HepG2 (cell line): ENCODE measurements around the gene IFNA6. TPM values are rescaled to one million over a fixed set of nuclear protein-coding genes. Genes with fewer than 3 reads are reported as not detected.

Experiments
- BCL3 ChIP-seq: sonication (generic); formaldehyde crosslinking; IDR thresholded peaks from 2 replicates; pipeline ENCODE4 v1.5.1; 2020; ENCODE audit warnings: mild to moderate bottlenecking, missing genetic modification reagents, moderate library complexity
- KLF16 ChIP-seq, 2 experiments: sonication (generic) in 1 of 2; formaldehyde crosslinking in 1 of 2; IDR thresholded peaks; 2 replicates each; pipeline versions ENCODE4 v1.6.1 to v1.8.0; 2016 to 2023; ENCODE audit warnings: missing genetic modification reagents in 2 of 2, missing compliant biosample characterization in 1 of 2
- KLF9 ChIP-seq: IDR thresholded peaks from 2 replicates; pipeline ENCODE4 v1.6.1; 2016; ENCODE audit warnings: low read depth
- MYC ChIP-seq: sonication (generic); formaldehyde crosslinking; IDR thresholded peaks from 2 replicates; pipeline ENCODE4 v1.9.0; 2021; ENCODE audit warnings: missing genetic modification reagents, borderline replicate concordance
- RBM22 ChIP-seq: fragments of 200-400 bp; formaldehyde crosslinking; optimal IDR thresholded peaks from 2 replicates; pipeline ENCODE3; 2017; ENCODE audit warnings: mild to moderate bottlenecking, low read length, moderate library complexity
- SAFB2 ChIP-seq: sonication (generic); formaldehyde crosslinking; IDR thresholded peaks from 2 replicates; pipeline ENCODE4 v1.5.1; 2020; ENCODE audit warnings: missing genetic modification reagents, low read depth, mild to moderate bottlenecking, borderline replicate concordance
- SSRP1 ChIP-seq: IDR thresholded peaks from 2 replicates; pipeline ENCODE4 v1.6.1; 2016; ENCODE audit warnings: control low read depth
- TFE3 ChIP-seq: IDR thresholded peaks from 2 replicates; pipeline ENCODE4 v1.6.1; 2016
- ZEB1 ChIP-seq: IDR thresholded peaks from 2 replicates; pipeline ENCODE4 v1.6.1; 2012; ENCODE audit warnings: mild to moderate bottlenecking, low read depth, inconsistent platforms; ENCODE audit not compliant: insufficient replicate concordance
- ZNF275 ChIP-seq: sonication (generic); formaldehyde crosslinking; IDR thresholded peaks from 2 replicates; pipeline ENCODE4 v1.8.0; 2022; ENCODE audit warnings: missing genetic modification reagents, mild to moderate bottlenecking, inconsistent platforms, borderline replicate concordance
- ZNF543 ChIP-seq: sonication (generic); formaldehyde crosslinking; IDR thresholded peaks from 2 replicates; pipeline ENCODE4 v1.4.0; 2020; ENCODE audit warnings: mild to moderate bottlenecking, missing genetic modification reagents
- ZNF556 ChIP-seq: sonication (generic); formaldehyde crosslinking; IDR thresholded peaks from 2 replicates; pipeline ENCODE4 v1.4.0; 2020; ENCODE audit warnings: mild to moderate bottlenecking, missing genetic modification reagents, borderline replicate concordance
- ZNF597 ChIP-seq: sonication (generic); formaldehyde crosslinking; IDR thresholded peaks from 2 replicates; pipeline ENCODE4 v1.5.0; 2020; ENCODE audit warnings: missing genetic modification reagents
- ZNF646 ChIP-seq: sonication (generic); formaldehyde crosslinking; IDR thresholded peaks from 2 replicates; pipeline ENCODE4 v1.9.0; 2021; ENCODE audit warnings: mild to moderate bottlenecking, missing genetic modification reagents
- ZNF670 ChIP-seq: sonication (generic); formaldehyde crosslinking; IDR thresholded peaks from 2 replicates; pipeline ENCODE4 v1.8.0; 2022; ENCODE audit warnings: mild to moderate bottlenecking, missing genetic modification reagents, borderline replicate concordance
- ZNF761 ChIP-seq: sonication (generic); formaldehyde crosslinking; conservative IDR thresholded peaks from 2 replicates; pipeline ENCODE4 v1.4.0; 2020; ENCODE audit warnings: mild to moderate bottlenecking, missing genetic modification reagents
- polyA plus RNA-seq, 8 experiments: library from polyadenylated mRNA; depleted of rRNA in 3 of 8; stranded (reverse) in 7 of 8; unstranded in 1 of 8; fragments of >200 nt; fragmentation: Illumina TruSeq in 4 of 8; extraction: Trizol in 4 of 8; gene quantifications; 2 replicates each; pipeline versions ENCODE4 v1.2.1 to v1.2.3, GENCODE V29; 2011 to 2016; ENCODE audit warnings: low read depth in 4 of 8, missing spikeins in 1 of 8, mixed read lengths in 1 of 8; ENCODE audit not compliant: insufficient read depth in 1 of 8
- total RNA-seq, 5 experiments: library from RNA; depleted of rRNA; stranded (reverse); fragments of >200 nt; fragmentation: Illumina TruSeq; extraction: Trizol; gene quantifications; 2 replicates each; pipeline ENCODE4 v1.2.3, GENCODE V29; 2016; ENCODE audit warnings: low read depth in 1 of 5

Gene IFNA6
- total and polyA plus RNA-seq, 2 of the 13 experiments (the other 11 are each of a cell fraction or from before 2014, with no cell fraction given): not detected

- TF ChIP-seq ZNF646 (CRISPR knock-in tag): no peak
- no peak for TF ChIP-seq RBM22
- peak in 1 of 2 experiments; percentile 62; a peak in 1 of 4 replicates for TF ChIP-seq KLF16 (CRISPR knock-in tag; IDR thresholded peaks at IDR 0.05)
- TF ChIP-seq ZNF670 (CRISPR knock-in tag): peak; percentile 72; the same call in 1 of the 2 replicates
- no peak for TF ChIP-seq TFE3 (CRISPR knock-in tag)
- TF ChIP-seq SSRP1 (CRISPR knock-in tag): no peak
- no peak; the same call in 1 of the 2 replicates for TF ChIP-seq ZNF556 (CRISPR knock-in tag)
- 0 out of 2 replicates have a peak, but pooled peaks have one; percentile 55 for TF ChIP-seq SAFB2
- TF ChIP-seq BCL3 (CRISPR knock-in tag): peak; percentile 94
- no peak for TF ChIP-seq ZNF275 (CRISPR knock-in tag)
- TF ChIP-seq ZNF597 (CRISPR knock-in tag): no peak
- TF ChIP-seq ZEB1: no peak
- 0 out of 2 replicates have a peak, but pooled peaks have one; percentile 54 for TF ChIP-seq MYC (CRISPR knock-in tag)
- no peak for TF ChIP-seq KLF9 (CRISPR knock-in tag)
- TF ChIP-seq ZNF761 (CRISPR knock-in tag): no peak
- no peak for TF ChIP-seq ZNF543 (CRISPR knock-in tag)
These were observed 15.7 kb downstream of the IFNA6 start, which contains the start of gene KLHL9 (continued) for GRCh38 chr9:21334701-21335632.
